Measurements from ENCODE around the gene C1orf116. TPM values are rescaled to one million over a fixed set of nuclear protein-coding genes. Genes with fewer than 3 reads are reported as not detected.

The C1orf116 gene
- total RNA-seq, 1 donor = not detected

DNA sequence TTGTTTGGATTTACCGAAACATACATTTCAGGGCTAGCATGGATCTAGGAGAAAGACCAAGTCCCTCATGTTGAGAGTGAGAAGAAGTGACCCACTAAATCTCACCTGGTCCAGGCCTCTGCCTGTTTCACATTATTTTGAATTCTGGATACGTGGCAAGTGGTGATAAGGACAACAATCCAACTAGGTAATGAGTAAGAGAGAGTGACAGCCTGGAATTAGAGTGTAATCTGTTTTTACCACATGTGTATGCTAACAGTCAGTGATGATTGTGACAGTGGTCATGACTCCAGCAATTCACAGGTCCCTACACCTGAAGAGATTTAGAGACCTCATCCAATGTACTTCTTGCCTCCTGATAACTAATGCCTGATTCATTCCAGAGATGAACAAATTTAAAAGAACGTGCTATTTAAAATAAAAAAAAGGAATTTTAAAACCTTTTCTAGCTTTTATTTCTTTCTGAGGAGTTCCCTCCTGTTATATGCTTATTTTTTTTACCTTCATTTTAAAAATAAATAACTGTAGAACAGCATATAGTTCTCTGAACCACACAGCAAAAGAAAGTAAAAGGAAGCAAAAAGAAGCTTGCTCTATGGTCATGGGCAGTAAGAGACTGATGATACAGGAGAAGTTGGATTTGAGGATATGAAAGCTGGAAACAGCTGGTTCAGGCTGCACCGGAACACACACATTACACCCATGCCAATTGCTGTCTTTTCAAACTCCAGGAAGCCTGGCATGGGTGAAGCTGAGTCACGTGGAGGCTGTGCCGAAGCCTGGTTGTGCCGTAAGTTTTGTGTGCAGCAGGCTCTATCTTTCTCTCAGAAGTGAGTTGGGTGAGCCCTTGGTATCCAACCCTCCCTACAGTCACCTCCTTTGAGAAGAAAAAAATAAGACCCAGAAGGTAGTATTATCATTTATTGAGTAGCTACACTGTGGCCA is 14.7 kb downstream of the C1orf116 start:
- no peak overlapping the region for H3K4me3 ChIP-seq (ENCODE audit: low read depth, low read length)
- DNase-seq (ENCODE audit: low read depth) = no peak
- TF ChIP-seq, protein P1, sequence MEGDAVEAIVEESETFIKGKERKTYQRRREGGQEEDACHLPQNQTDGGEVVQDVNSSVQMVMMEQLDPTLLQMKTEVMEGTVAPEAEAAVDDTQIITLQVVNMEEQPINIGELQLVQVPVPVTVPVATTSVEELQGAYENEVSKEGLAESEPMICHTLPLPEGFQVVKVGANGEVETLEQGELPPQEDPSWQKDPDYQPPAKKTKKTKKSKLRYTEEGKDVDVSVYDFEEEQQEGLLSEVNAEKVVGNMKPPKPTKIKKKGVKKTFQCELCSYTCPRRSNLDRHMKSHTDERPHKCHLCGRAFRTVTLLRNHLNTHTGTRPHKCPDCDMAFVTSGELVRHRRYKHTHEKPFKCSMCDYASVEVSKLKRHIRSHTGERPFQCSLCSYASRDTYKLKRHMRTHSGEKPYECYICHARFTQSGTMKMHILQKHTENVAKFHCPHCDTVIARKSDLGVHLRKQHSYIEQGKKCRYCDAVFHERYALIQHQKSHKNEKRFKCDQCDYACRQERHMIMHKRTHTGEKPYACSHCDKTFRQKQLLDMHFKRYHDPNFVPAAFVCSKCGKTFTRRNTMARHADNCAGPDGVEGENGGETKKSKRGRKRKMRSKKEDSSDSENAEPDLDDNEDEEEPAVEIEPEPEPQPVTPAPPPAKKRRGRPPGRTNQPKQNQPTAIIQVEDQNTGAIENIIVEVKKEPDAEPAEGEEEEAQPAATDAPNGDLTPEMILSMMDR (IDR thresholded peaks at IDR 0.05; ENCODE audit: insufficient read depth, low read depth, low read length) = no peak

DNA sequence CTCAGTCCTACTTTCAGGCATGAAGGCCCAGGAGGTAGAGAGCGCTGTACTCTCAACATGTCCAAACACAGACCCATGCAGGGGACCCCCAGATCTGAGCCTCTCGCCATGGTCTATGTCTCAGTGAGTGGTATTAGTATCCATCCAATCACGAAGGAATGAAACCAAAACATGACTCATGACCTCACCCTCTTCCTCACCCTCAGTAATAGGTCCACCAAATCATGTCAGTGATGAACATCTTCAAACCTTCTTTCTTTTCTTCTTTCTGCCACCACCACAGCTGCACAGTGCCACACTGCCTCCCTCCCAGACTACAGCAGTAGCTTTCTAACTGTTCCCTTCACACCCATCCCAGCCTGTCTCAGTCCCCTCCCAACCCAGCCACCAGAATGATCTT is 16.8 kb downstream of the C1orf116 start:
- no peak overlapping the region for H3K4me3 ChIP-seq (ENCODE audit: low read depth, low read length)
- no peak for DNase-seq (ENCODE audit: low read depth)
- TF ChIP-seq, protein P1 (IDR thresholded peaks at IDR 0.05; ENCODE audit: insufficient read depth, low read depth, low read length) = no peak

DNA sequence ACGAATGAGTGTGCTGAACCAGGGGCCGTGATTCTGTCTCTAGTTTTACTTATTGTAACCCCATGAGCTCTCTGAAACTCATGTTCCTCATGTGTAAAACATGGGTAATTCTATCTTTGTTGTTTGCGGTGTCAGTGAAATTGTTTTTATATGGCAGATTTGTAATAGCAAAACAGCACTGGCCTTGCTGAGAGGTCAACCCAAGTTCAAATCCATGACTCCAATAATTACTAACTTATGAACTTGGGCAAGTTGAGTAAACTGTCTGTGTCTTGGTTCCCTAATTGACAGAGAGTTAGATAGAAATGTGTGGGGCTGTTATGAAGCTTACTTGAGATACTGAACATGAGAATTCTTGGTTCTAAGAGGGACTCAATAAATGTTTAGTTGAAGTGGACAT is 17.8 kb downstream of the C1orf116 start:
- DNase-seq (ENCODE audit: low read depth) = no peak
- TF ChIP-seq, protein P1 (IDR thresholded peaks at IDR 0.05; ENCODE audit: insufficient read depth, low read depth, low read length) = no peak
- no peak overlapping the region for H3K4me3 ChIP-seq (ENCODE audit: low read depth, low read length)

DNA sequence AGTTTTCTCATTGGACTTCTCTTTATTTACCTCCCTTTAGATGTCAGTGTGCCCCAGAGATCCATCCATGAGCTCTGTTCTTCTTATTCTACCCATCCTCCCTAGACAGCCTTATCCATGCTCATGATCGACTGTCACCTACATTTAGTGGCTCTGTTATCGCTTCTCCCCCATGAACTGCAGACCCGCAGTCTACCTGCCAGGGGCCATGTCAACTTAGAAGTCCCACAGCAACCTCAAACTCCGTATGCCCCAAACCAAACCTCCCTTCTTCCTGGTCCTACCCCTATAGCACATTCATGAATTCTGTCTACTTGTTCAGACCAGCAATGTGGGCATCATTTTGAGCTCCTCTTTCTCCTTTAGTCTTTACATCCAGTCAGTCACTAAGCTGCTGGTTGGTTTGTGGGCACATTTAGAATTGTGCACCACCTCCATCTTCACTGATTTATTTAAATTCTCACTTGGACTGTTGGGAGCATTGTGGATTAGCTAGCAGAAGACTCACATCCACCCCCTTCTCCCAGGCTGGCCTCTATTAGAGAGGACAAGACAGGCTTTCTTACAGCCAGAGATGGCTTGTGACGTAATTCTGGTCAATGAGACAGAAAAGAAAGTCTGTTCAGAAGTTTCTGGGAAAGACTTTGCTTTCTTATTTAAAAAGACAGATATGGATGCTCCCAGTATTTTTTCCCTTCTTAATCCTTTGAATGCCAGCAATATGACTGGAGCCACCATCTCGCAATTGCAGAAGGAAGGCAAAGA is 19.1 kb downstream of the C1orf116 start:
- no peak for DNase-seq (ENCODE audit: low read depth)
- TF ChIP-seq, protein P1 (IDR thresholded peaks at IDR 0.05; ENCODE audit: insufficient read depth, low read depth, low read length) = no peak
- H3K4me3 ChIP-seq (ENCODE audit: low read depth, low read length) = no peak overlapping the region

DNA sequence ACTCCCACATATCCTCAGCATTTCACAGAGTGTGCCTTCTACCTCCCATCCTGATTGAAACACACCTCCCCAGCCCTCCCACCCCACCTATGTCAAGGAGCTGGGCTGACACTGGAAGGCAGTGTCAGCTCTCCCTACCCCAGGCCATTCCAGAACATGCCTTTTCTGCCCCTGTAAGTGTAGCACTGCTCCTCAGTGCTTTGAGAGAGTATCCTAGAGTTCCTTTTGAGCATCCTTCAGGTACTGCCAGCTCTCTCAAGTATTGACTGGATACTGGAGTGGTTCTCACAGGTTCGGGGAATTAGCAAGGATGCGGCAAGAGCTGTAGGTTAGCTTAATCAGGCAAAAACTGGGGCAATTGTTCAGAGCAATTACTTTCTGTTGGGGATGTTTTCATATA is 21.8 kb downstream of the C1orf116 start:
- TF ChIP-seq, protein P1 (IDR thresholded peaks at IDR 0.05; ENCODE audit: insufficient read depth, low read depth, low read length) = no peak
- H3K4me3 ChIP-seq (ENCODE audit: low read depth, low read length) = no peak overlapping the region
- no peak for DNase-seq (ENCODE audit: low read depth)

DNA sequence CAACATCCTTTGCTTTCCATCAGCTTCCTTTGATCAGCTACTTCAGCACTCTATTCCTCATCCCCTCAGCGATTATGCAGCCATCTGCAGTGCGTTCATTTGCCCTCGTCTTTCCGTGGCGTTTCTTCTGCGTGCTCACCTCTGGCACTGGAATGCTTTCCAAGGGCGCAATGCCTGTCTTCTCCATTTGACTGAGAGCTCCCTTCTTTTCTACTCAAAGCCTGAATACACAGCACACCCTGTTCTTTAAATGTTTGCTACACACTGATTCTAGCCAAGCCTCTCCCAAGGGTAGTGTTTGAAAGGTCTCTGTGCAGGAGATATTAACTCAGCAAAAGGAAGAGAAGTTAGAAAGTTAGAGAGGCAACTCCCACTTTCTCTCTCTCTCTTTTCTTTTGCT is 22.6 kb downstream of the C1orf116 start:
- DNase-seq (ENCODE audit: low read depth) = no peak
- TF ChIP-seq, protein P1 (IDR thresholded peaks at IDR 0.05; ENCODE audit: insufficient read depth, low read depth, low read length) = no peak
- H3K4me3 ChIP-seq (ENCODE audit: low read depth, low read length) = no peak overlapping the region
